ENCODE measurements around the gene RNF145. TPM values are rescaled to one million over a fixed set of nuclear protein-coding genes. Genes with fewer than 3 reads are reported as not detected.
"Not testable (repeated sequence)": the region's sequence is repeated elsewhere in the genome, so short reads cannot be mapped to it uniquely, and the experiment has no call there.

RNF145 gene
- total RNA-seq, 3 donors from 2014 or later, result 40.5 to 68.2 (median 41.3) TPM

- Histone ChIP-seq H3K4me3 (no peak overlapping the region), H3K4me1 (no peaks in the 10 kb centered on the region), H3K27me3 (no peaks in the 10 kb centered on the region), H3K27ac (no peak overlapping the region), H3K36me3 (no peaks in the 10 kb centered on the region), H3K9me3 (no peaks in the 10 kb centered on the region)
- DNase-seq (ENCODE audit: low spot score in 2 of 2), result peak in 1 of 2 donors; percentile 45
- intact Hi-C loops (cut with DNase I; ENCODE audit: low total_unique reads), result loop anchor here (5.0 kb wide), 1 partner anchor 1443 kb away; no protein-coding TSS in a partner anchor
- TF ChIP-seq POLR2AphosphoS5 (IDR thresholded peaks at IDR 0.05) (no peak), CTCF (IDR thresholded peaks at IDR 0.05) (no peak), POLR2A (IDR thresholded peaks at IDR 0.05) (no peak)
Measured at GRCh38 chr5:159230657-159231056, 21.3 kb upstream of the RNF145 start.

- DNase-seq (ENCODE audit: low spot score in 2 of 2); H3K27ac ChIP-seq; H3K4me3 ChIP-seq; H3K27me3 ChIP-seq; H3K36me3 ChIP-seq; H3K9me3 ChIP-seq; H3K4me1 ChIP-seq: not testable (repeated sequence)
- intact Hi-C loops (cut with DNase I; ENCODE audit: low total_unique reads), result loop anchor here (5.0 kb wide), 1 partner anchor 1076 kb away; no protein-coding TSS in a partner anchor
Measured at GRCh38 chr5:159228097-159228496, 18.7 kb upstream of the RNF145 start.

DNA sequence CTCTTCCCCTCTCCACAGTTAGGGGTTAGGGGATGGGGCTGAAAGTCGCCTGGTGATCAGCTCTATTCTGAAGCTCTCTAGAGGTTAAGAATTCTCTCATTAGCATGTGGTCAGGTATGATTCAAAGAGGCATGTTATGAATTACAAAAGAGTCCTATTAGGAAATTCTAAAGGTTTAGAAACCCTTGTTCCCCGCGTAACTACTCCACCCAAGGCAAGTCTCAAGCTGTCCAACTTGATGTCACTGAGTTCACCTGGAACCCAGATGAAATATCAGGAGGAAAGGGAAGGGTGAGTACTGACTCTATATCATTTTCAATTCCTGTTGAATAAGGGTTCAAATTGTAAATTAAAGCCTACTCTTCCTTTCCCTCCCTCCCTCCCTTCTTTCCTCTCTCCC, 18.1 kb upstream of the RNF145 start:
- no peaks in the 10 kb centered on the region for H3K4me1 ChIP-seq
- no peak for DNase-seq (ENCODE audit: low spot score in 2 of 2)
- TF ChIP-seq CTCF (IDR thresholded peaks at IDR 0.05) (no peak), POLR2AphosphoS5 (IDR thresholded peaks at IDR 0.05) (no peak), POLR2A (IDR thresholded peaks at IDR 0.05) (no peak)
- intact Hi-C loops (cut with DNase I; ENCODE audit: low total_unique reads), result loop anchor here (5.0 kb wide), 1 partner anchor 1075 kb away; no protein-coding TSS in a partner anchor
- no peaks in the 10 kb centered on the region for H3K27me3 ChIP-seq
- no peak overlapping the region for H3K27ac ChIP-seq
- no peak overlapping the region for H3K4me3 ChIP-seq
- no peaks in the 10 kb centered on the region for H3K36me3 ChIP-seq
- H3K9me3 ChIP-seq, result no peaks in the 10 kb centered on the region

DNA sequence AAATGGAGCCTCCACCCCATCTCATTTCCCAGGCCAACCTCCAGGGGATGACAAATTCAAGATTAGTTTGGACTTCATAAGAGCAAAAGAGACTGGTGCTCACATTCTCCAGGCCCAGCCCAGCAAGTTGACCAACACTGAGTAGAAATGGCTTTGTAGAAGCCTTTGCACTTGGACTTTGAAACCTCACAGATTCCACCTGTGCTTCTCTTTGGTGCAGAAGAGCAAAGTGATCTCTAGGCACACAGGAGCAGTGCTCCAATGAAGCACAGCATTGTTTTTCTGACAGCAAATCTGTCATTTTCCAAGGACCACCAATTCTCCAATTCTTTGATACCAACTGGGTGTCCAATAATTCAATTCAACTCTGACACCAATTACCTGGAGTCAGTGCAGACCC, 17.1 kb upstream of the RNF145 start:
- no peak for DNase-seq (ENCODE audit: low spot score in 2 of 2)
- intact Hi-C loops (cut with DNase I; ENCODE audit: low total_unique reads), result loop anchor here (5.0 kb wide), 1 partner anchor 1074 kb away; no protein-coding TSS in a partner anchor
- Histone ChIP-seq H3K36me3 (no peaks in the 10 kb centered on the region), H3K9me3 (no peaks in the 10 kb centered on the region), H3K27ac (no peak overlapping the region), H3K4me3 (no peak overlapping the region), H3K27me3 (no peaks in the 10 kb centered on the region), H3K4me1 (no peaks in the 10 kb centered on the region)
- TF ChIP-seq POLR2AphosphoS5 (IDR thresholded peaks at IDR 0.05), result no peak
- TF ChIP-seq POLR2A (IDR thresholded peaks at IDR 0.05), result no peak
- TF ChIP-seq CTCF (IDR thresholded peaks at IDR 0.05), result no peak

DNA sequence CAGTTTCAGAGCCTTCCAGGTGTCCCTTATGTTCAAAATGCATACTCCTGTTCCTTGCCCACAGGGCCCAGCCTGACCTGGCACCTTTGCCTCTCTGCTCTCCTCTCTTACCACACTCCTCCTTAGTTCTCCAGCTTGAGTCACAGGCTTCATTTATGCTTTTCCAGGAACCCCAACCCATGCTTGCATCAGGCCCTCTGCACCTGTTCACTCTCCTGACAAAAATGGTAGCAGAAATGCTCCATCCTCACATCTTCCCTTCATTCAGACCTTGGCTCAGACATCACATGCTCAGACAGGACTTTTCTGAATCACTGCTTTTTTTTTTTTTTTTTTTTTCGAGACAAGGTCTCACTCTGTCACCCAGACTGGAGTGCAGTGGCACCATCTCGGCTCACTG, 15.1 kb upstream of the RNF145 start:
- DNase-seq (ENCODE audit: low spot score in 2 of 2), result no peak
- H3K27me3 ChIP-seq, result no peaks in the 10 kb centered on the region
- intact Hi-C loops (cut with DNase I; ENCODE audit: low total_unique reads), result no loop called here
- no peak overlapping the region for H3K4me3 ChIP-seq
- no peaks in the 10 kb centered on the region for H3K36me3 ChIP-seq
- TF ChIP-seq CTCF (IDR thresholded peaks at IDR 0.05) (no peak), POLR2A (IDR thresholded peaks at IDR 0.05) (no peak), POLR2AphosphoS5 (IDR thresholded peaks at IDR 0.05) (no peak)
- H3K9me3 ChIP-seq, result no peaks in the 10 kb centered on the region
- H3K4me1 ChIP-seq, result no peaks in the 10 kb centered on the region
- no peak overlapping the region for H3K27ac ChIP-seq

DNA sequence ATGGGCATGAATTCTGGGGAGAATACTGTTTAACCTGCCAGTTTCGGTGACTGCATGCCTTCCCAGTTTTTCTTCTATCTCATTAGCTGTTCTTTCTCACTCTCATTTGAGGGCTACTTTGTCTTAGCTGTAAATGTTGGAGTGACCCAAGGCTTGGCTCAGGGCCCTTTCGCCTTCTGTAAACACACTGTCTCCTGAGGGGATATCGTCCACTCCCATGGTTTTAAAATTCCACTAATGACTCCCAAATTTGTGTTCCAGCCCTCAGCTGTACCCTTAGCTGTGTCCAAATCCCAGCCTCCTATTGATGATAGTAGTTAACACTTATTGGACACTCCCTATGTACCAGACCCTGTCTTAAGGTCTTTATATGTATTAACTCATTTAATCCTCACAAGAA, 14.1 kb upstream of the RNF145 start:
- no peak for DNase-seq (ENCODE audit: low spot score in 2 of 2)
- H3K9me3 ChIP-seq, result no peaks in the 10 kb centered on the region
- no peaks in the 10 kb centered on the region for H3K27me3 ChIP-seq
- H3K4me3 ChIP-seq, result no peak overlapping the region
- intact Hi-C loops (cut with DNase I; ENCODE audit: low total_unique reads), result no loop called here
- no peak for TF ChIP-seq CTCF (IDR thresholded peaks at IDR 0.05)
- no peak for TF ChIP-seq POLR2A (IDR thresholded peaks at IDR 0.05)
- no peak for TF ChIP-seq POLR2AphosphoS5 (IDR thresholded peaks at IDR 0.05)
- no peak overlapping the region for H3K27ac ChIP-seq
- no peaks in the 10 kb centered on the region for H3K36me3 ChIP-seq
- H3K4me1 ChIP-seq, result no peaks in the 10 kb centered on the region
